Activated CD8-positive, alpha-beta memory T cell treated with anti-CD3 and anti-CD28 coated beads, Interleukin-2, amount 50 U/mL, for 24 hours (primary cell): Measurements from ENCODE around the gene TSGA10.
"Not testable (repeated sequence)": the region's sequence is repeated elsewhere in the genome, so short reads cannot be mapped to it uniquely, and the experiment has no call there.

Source experiments
- DNase-seq: peaks from one replicate; pipeline ENCODE4 v3.0.0-alpha.2; 2020; ENCODE audit errors: extremely low read depth

TSGA10 gene

GRCh38 chr2:99072551-99072950 is 82.2 kb downstream of the TSGA10 start:
- no peak for DNase-seq

- no peak for DNase-seq
Observed at GRCh38 chr2:99067871-99068625, 86.7 kb downstream of the TSGA10 start.

GRCh38 chr2:99066075-99066958 is 88.4 kb downstream of the TSGA10 start:
- no peak for DNase-seq

GRCh38 chr2:99049187-99049586 is 105.6 kb downstream of the TSGA10 start:
- DNase-seq, result not testable (repeated sequence)

GRCh38 chr2:99040736-99041300 is 113.9 kb downstream of the TSGA10 start:
- DNase-seq, result not testable (repeated sequence)

GRCh38 chr2:99035920-99036319 is 118.8 kb downstream of the TSGA10 start:
- no peak for DNase-seq

GRCh38 chr2:99032786-99033185 is 122.0 kb downstream of the TSGA10 start:
- DNase-seq, result no peak

GRCh38 chr2:99032001-99032400 is 122.7 kb downstream of the TSGA10 start:
- no peak for DNase-seq

GRCh38 chr2:99031481-99031880 is 123.3 kb downstream of the TSGA10 start:
- DNase-seq, result no peak

GRCh38 chr2:99028558-99028957 is 126.2 kb downstream of the TSGA10 start:
- DNase-seq, result no peak

GRCh38 chr2:99027856-99028255 is 126.9 kb downstream of the TSGA10 start:
- no peak for DNase-seq

GRCh38 chr2:99000708-99001107 is 154.0 kb downstream of the TSGA10 start:
- DNase-seq, result no peak

- DNase-seq, result not testable (repeated sequence)
Observed at GRCh38 chr2:98988695-98989094, 166.0 kb downstream of the TSGA10 start.

GRCh38 chr2:98985905-98986666 is 168.7 kb downstream of the TSGA10 start:
- no peak for DNase-seq

- DNase-seq, result no peak
Observed at GRCh38 chr2:98975611-98976010, 179.1 kb downstream of the TSGA10 start.

GRCh38 chr2:98972582-98973167 is 182.1 kb downstream of the TSGA10 start:
- no peak for DNase-seq

GRCh38 chr2:98959810-98960507 is 194.8 kb downstream of the TSGA10 start:
- no peak for DNase-seq

- no peak for DNase-seq
Observed at GRCh38 chr2:98952966-98953365, 201.8 kb downstream of the TSGA10 start.

GRCh38 chr2:98948956-98949739 is 205.6 kb downstream of the TSGA10 start:
- DNase-seq, result no peak

- DNase-seq, result no peak
Observed at GRCh38 chr2:98947554-98947953, 207.2 kb downstream of the TSGA10 start.
